Liver (tissue), 9 donors: ENCODE measurements around the gene SRPK1. TPM values are rescaled to one million over a fixed set of nuclear protein-coding genes. Genes with fewer than 3 reads are reported as not detected.

ENCODE experiments used
- DNase-seq: peaks from one replicate; pipeline ENCODE4 v3.0.0-alpha.2; 2017; ENCODE audit warnings: low spot score
- H3K27ac ChIP-seq, 2 donors: one replicate each; pipeline ENCODE4 v1.7.0; 2013; ENCODE audit warnings: inconsistent platforms in 2 of 2, low read length in 2 of 2, control low read depth in 1 of 2, low read depth in 1 of 2, mild to moderate bottlenecking in 1 of 2
- H3K27me3 ChIP-seq, 4 donors: one replicate each; pipeline versions ENCODE4 v1.6.1 to v1.7.0; 2013; ENCODE audit warnings: low read length in 3 of 4, inconsistent platforms in 1 of 4, mild to moderate bottlenecking in 1 of 4, moderate library complexity in 1 of 4; ENCODE audit not compliant: control insufficient read depth in 4 of 4, insufficient read depth in 4 of 4
- H3K36me3 ChIP-seq, 4 donors: one replicate each; pipeline versions ENCODE4 v1.6.1 to v1.7.0; 2013; ENCODE audit warnings: low read length in 3 of 4, mild to moderate bottlenecking in 3 of 4, low read depth in 1 of 4, moderate library complexity in 1 of 4; ENCODE audit not compliant: control insufficient read depth in 4 of 4, insufficient read depth in 3 of 4
- H3K4me1 ChIP-seq, 4 donors: one replicate each; pipeline versions ENCODE4 v1.6.1 to v1.7.0; 2013; ENCODE audit warnings: low read length in 3 of 4, mild to moderate bottlenecking in 3 of 4, moderate library complexity in 1 of 4; ENCODE audit not compliant: control insufficient read depth in 4 of 4, insufficient read depth in 4 of 4
- H3K4me3 ChIP-seq, 3 donors: one replicate each; pipeline versions ENCODE4 v1.6.1 to v1.7.0; 2013; ENCODE audit warnings: low read length in 3 of 3, control low read depth in 1 of 3, low read depth in 1 of 3, mild to moderate bottlenecking in 1 of 3
- H3K9ac ChIP-seq, 2 donors: one replicate each; pipeline ENCODE4 v1.7.0; 2013; ENCODE audit warnings: low read length in 2 of 2, mild to moderate bottlenecking in 2 of 2, moderate library complexity in 2 of 2, control low read depth in 1 of 2, low read depth in 1 of 2
- H3K9me3 ChIP-seq, 4 donors: one replicate each; pipeline versions ENCODE4 v1.6.1 to v1.7.0; 2013; ENCODE audit warnings: low read length in 3 of 4; ENCODE audit not compliant: control insufficient read depth in 4 of 4
- CTCF ChIP-seq: fragments of 150-350 bp; IDR thresholded peaks from 2 replicates; pipeline ENCODE4 v1.5.1; 2017; ENCODE audit warnings: improper control_type of control experiment, low read depth, low read length; ENCODE audit not compliant: missing input control
- EGR1 ChIP-seq, 2 donors: IDR thresholded peaks; 2 replicates each; pipeline ENCODE4 v1.6.1; 2016 to 2018; ENCODE audit warnings: antibody characterized with exemption in 2 of 2, low read depth in 2 of 2
- FOXA1 ChIP-seq: IDR thresholded peaks from 2 replicates; pipeline ENCODE4 v1.6.1; 2016; ENCODE audit warnings: antibody characterized with exemption
- FOXA2 ChIP-seq: IDR thresholded peaks from 2 replicates; pipeline ENCODE4 v1.6.1; 2016; ENCODE audit warnings: antibody characterized with exemption
- GABPA ChIP-seq, 2 donors: IDR thresholded peaks in 1 of 2; conservative IDR thresholded peaks in 1 of 2; 2 replicates each; pipeline ENCODE4 v1.6.1; 2016; ENCODE audit warnings: antibody characterized with exemption in 2 of 2, mild to moderate bottlenecking in 1 of 2, moderate library complexity in 1 of 2
- HNF4A ChIP-seq, 2 donors: conservative IDR thresholded peaks; 2 replicates each; pipeline ENCODE4 v1.6.1; 2016; ENCODE audit warnings: antibody characterized with exemption in 2 of 2, mild to moderate bottlenecking in 2 of 2
- HNF4G ChIP-seq: IDR thresholded peaks from 2 replicates; pipeline ENCODE4 v1.6.1; 2016; ENCODE audit warnings: antibody characterized with exemption
- JUND ChIP-seq, 2 donors: IDR thresholded peaks; 2 replicates each; pipeline ENCODE4 v1.6.1; 2016; ENCODE audit warnings: antibody characterized with exemption in 2 of 2
- MAX ChIP-seq: IDR thresholded peaks from 2 replicates; pipeline ENCODE4 v1.6.1; 2016; ENCODE audit warnings: antibody characterized with exemption
- NR2F2 ChIP-seq: IDR thresholded peaks from 2 replicates; pipeline ENCODE4 v1.6.1; 2016; ENCODE audit warnings: antibody characterized with exemption
- RAD21 ChIP-seq, 2 donors: IDR thresholded peaks; 2 replicates each; pipeline ENCODE4 v1.6.1; 2016; ENCODE audit warnings: antibody characterized with exemption in 2 of 2, mild to moderate bottlenecking in 2 of 2
- REST ChIP-seq: IDR thresholded peaks from 2 replicates; pipeline ENCODE4 v1.6.1; 2016; ENCODE audit warnings: antibody characterized with exemption, mild to moderate bottlenecking
- RXRA ChIP-seq, 2 donors: IDR thresholded peaks; 2 replicates each; pipeline ENCODE4 v1.6.1; 2017 to 2018; ENCODE audit warnings: antibody characterized with exemption in 2 of 2, mild to moderate bottlenecking in 1 of 2
- SP1 ChIP-seq: IDR thresholded peaks from 2 replicates; pipeline ENCODE4 v1.6.1; 2018; ENCODE audit warnings: antibody characterized with exemption, mild to moderate bottlenecking
- TAF1 ChIP-seq: conservative IDR thresholded peaks from 2 replicates; pipeline ENCODE4 v1.6.1; 2016; ENCODE audit warnings: antibody characterized with exemption, mild to moderate bottlenecking
- YY1 ChIP-seq: IDR thresholded peaks from 2 replicates; pipeline ENCODE4 v1.6.1; 2016; ENCODE audit warnings: antibody characterized with exemption, mild to moderate bottlenecking
- WGBS: extraction: QIAGEN DNeasy Blood & Tissue Kit; methylation state at CpG from one replicate; pipeline ENCODE4 v1.1.7; 2013; 5-methylcytosine and 5-hydroxymethylcytosine counted together
- polyA plus RNA-seq, 2 donors: library from polyadenylated mRNA; stranded (reverse) in 1 of 2; unstranded in 1 of 2; fragments of 200-250 nt in 1 of 2; fragments of >200 nt in 1 of 2; fragmentation: Nextera tagmentation in 1 of 2; extraction: Ambion mirVana in 1 of 2; gene quantifications; one replicate each; pipeline versions ENCODE4 v1.2.1 to v1.2.3, GENCODE V29; 2013 to 2015
- total RNA-seq, 2 donors: library from RNA; depleted of rRNA; stranded (reverse); fragments of >200 nt; gene quantifications; one replicate each; pipeline ENCODE4 v1.2.3, GENCODE V29; 2014
- TF ChIP-seq, protein P1 (sequence below): IDR thresholded peaks from 2 replicates; pipeline ENCODE4 v1.6.1; 2016; ENCODE audit warnings: antibody characterized with exemption
- TF ChIP-seq, protein P2 (sequence below): IDR thresholded peaks from 2 replicates; pipeline ENCODE4 v1.6.1; 2016; ENCODE audit warnings: antibody characterized with exemption
- donor health status: healthy.
- donor health status: healthy.
- donor health status: healthy.
- donor health status: healthy.
- donor health status: healthy.

Gene SRPK1
- total and polyA plus RNA-seq, 4 donors = 11.9 to 41.2 (median 32.9) TPM

DNA sequence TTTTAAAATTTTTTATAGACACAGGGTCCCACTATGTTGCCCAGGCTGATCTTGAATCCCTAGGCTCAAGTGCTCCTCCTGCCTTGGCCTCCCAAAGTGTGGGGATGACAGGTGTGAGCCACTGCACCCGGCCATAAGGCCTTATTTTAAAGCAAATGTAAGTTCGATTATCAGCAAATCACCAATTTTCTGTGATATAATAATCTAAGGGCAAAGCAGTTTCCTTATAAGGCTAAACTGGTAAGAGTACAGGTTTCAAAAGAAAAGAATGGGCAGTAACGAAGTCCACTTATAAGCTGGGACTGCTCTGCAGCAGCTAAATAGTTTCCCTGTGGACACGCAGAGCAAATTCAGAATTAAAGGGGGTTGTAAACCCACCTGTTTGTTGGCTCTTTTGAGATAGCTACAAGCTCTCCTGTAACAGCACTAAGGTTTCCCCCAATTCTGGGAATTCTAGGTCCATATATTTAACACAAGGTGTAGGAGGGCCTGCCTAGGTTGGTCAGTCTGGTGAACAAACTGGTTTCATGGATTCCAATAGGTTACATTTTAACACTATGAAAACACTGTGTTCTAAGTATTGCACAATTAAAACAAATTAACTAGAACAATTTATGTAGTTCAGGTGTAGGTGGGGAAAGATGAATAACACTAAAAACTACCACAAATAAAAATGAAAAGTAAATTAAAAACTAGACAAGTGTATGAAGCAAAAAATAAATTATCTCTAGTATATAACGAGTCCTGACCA is 89.5 kb downstream of the SRPK1 start:
- Histone ChIP-seq H3K9ac (peak overlapping the region; percentile 21 to 47), H3K9me3 (no peaks in the 10 kb centered on the region), H3K27me3 (no peaks in the 10 kb centered on the region), H3K4me3 (no peak overlapping the region), H3K27ac (peak overlapping the region; percentile 79 to 87), H3K36me3 (peaks cover 0 to 9% (median 4%) of the 10 kb centered on the region in 4 donors), H3K4me1 (peaks cover 5 to 11% (median 7%) of the 10 kb centered on the region in 4 donors)
- no peak for DNase-seq
- WGBS = 52% methylated on average over 5 of the region's 5 CpGs
- peak; percentile 29 for TF ChIP-seq FOXA2
- TF ChIP-seq REST = peak; percentile 85
- TF ChIP-seq SP1 = peak; percentile 85
- TF ChIP-seq, protein P1, sequence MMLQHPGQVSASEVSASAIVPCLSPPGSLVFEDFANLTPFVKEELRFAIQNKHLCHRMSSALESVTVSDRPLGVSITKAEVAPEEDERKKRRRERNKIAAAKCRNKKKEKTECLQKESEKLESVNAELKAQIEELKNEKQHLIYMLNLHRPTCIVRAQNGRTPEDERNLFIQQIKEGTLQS = no peak
- TF ChIP-seq NR2F2 = no peak
- TF ChIP-seq EGR1 (IDR thresholded peaks at IDR 0.05; ENCODE audit: low read depth in 2 of 2) = no peak
- TF ChIP-seq JUND (IDR thresholded peaks at IDR 0.05) = no peak
- TF ChIP-seq TAF1 = peak; percentile 17
- no peak for TF ChIP-seq GABPA (IDR thresholded peaks at IDR 0.05 in 1 of 2, conservative IDR thresholded peaks at IDR 0.05 in 1 of 2)
- TF ChIP-seq FOXA1 = peak; percentile 24
- peak; percentile 61 to 67 for TF ChIP-seq HNF4A (conservative IDR thresholded peaks at IDR 0.05)
- peak; percentile 10 to 14 for TF ChIP-seq RAD21 (IDR thresholded peaks at IDR 0.05)
- TF ChIP-seq, protein P2, sequence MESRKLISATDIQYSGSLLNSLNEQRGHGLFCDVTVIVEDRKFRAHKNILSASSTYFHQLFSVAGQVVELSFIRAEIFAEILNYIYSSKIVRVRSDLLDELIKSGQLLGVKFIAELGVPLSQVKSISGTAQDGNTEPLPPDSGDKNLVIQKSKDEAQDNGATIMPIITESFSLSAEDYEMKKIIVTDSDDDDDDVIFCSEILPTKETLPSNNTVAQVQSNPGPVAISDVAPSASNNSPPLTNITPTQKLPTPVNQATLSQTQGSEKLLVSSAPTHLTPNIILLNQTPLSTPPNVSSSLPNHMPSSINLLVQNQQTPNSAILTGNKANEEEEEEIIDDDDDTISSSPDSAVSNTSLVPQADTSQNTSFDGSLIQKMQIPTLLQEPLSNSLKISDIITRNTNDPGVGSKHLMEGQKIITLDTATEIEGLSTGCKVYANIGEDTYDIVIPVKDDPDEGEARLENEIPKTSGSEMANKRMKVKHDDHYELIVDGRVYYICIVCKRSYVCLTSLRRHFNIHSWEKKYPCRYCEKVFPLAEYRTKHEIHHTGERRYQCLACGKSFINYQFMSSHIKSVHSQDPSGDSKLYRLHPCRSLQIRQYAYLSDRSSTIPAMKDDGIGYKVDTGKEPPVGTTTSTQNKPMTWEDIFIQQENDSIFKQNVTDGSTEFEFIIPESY = peak; percentile 43
- TF ChIP-seq HNF4G = peak; percentile 4
- TF ChIP-seq YY1 = peak; percentile 78
- TF ChIP-seq MAX = peak; percentile 49
- peak in 1 of 2 donors; percentile 70 for TF ChIP-seq RXRA (IDR thresholded peaks at IDR 0.05)
- TF ChIP-seq CTCF = peak; percentile 3
